Skeletal muscle tissue (tissue), 4 donors: Measurements from ENCODE around the gene KLHL22. TPM values are rescaled to one million over a fixed set of nuclear protein-coding genes. Genes with fewer than 3 reads are reported as not detected.

Experiments
- H3K27ac ChIP-seq: one replicate; pipeline ENCODE4 v1.7.0; 2013; ENCODE audit warnings: mild to moderate bottlenecking, low read depth, low read length, inconsistent platforms
- H3K27me3 ChIP-seq, 3 donors: one replicate each; pipeline ENCODE4 v1.7.0; 2013; ENCODE audit warnings: low read length in 3 of 3; ENCODE audit not compliant: control insufficient read depth in 3 of 3, insufficient read depth in 3 of 3
- H3K36me3 ChIP-seq, 3 donors: one replicate each; pipeline ENCODE4 v1.7.0; 2013; ENCODE audit warnings: low read length in 3 of 3; ENCODE audit not compliant: control insufficient read depth in 3 of 3, insufficient read depth in 3 of 3
- H3K4me1 ChIP-seq, 3 donors: one replicate each; pipeline ENCODE4 v1.7.0; 2013; ENCODE audit warnings: low read length in 3 of 3, mild to moderate bottlenecking in 3 of 3; ENCODE audit not compliant: control insufficient read depth in 3 of 3, insufficient read depth in 3 of 3
- H3K4me3 ChIP-seq, 3 donors: one replicate each; pipeline ENCODE4 v1.7.0; 2013; ENCODE audit warnings: low read length in 3 of 3
- H3K9ac ChIP-seq, 3 donors: one replicate each; pipeline ENCODE4 v1.7.0; 2013; ENCODE audit warnings: low read length in 3 of 3, mild to moderate bottlenecking in 3 of 3, moderate library complexity in 2 of 3, low read depth in 1 of 3
- H3K9me3 ChIP-seq, 3 donors: one replicate each; pipeline ENCODE4 v1.7.0; 2013; ENCODE audit warnings: low read length in 3 of 3; ENCODE audit not compliant: control insufficient read depth in 3 of 3
- total RNA-seq: library from RNA; depleted of rRNA; stranded (reverse); fragments of >200 nt; gene quantifications from one replicate; pipeline ENCODE4 v1.2.3, GENCODE V29; 2014
- donor health status: Osteomylitis.

Gene KLHL22
- total RNA-seq, 1 donor from 2014 or later, result 35.5 TPM

DNA sequence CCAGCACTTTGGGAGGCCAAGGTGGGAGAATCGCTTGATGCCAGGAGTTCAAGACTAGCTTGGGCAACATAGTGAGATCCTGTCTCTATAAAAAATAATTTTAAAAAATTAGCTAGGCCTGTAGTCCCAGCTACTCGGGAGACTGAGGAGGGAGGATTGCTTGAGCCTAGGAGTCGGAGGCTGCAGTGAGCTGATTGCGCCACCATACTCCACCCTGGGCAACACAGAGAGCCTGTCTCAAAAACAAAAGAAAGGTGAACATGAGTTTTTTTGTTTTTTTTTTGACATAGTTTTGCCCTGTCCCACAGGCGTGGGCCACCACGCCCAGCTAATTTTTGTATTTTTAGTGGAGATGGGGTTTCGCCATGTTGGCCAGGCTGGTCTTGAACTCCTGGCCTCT lies 29.5 kb upstream of the KLHL22 start:
- Histone ChIP-seq H3K36me3 (peaks cover 13 to 20% (median 16%) of the 10 kb centered on the region in 3 donors), H3K27ac (no peak overlapping the region), H3K4me1 (peaks cover 18 to 21% (median 19%) of the 10 kb centered on the region in 3 donors), H3K9ac (no peak overlapping the region), H3K27me3 (no peaks in the 10 kb centered on the region), H3K4me3 (no peak overlapping the region), H3K9me3 (no peaks in the 10 kb centered on the region)

GRCh38 chr22:20524004-20524481 lies 28.4 kb upstream of the KLHL22 start:
- no peak overlapping the region for H3K4me3 ChIP-seq
- H3K9ac ChIP-seq, result no peak overlapping the region
- H3K4me1 ChIP-seq, result peaks cover 20 to 27% (median 21%) of the 10 kb centered on the region in 3 donors
- no peaks in the 10 kb centered on the region for H3K27me3 ChIP-seq
- peaks cover 16 to 23% (median 18%) of the 10 kb centered on the region in 3 donors for H3K36me3 ChIP-seq
- no peak overlapping the region for H3K27ac ChIP-seq
- no peaks in the 10 kb centered on the region for H3K9me3 ChIP-seq

- Histone ChIP-seq H3K9ac (peak overlapping the region in 1 of 3 donors; percentile 51), H3K27ac (no peak overlapping the region), H3K9me3 (no peaks in the 10 kb centered on the region), H3K27me3 (no peaks in the 10 kb centered on the region), H3K36me3 (peaks cover 11 to 24% (median 11%) of the 10 kb centered on the region in 3 donors), H3K4me3 (no peak overlapping the region), H3K4me1 (peaks cover 20 to 27% (median 21%) of the 10 kb centered on the region in 3 donors)
These were observed 27.7 kb upstream of the KLHL22 start for GRCh38 chr22:20523086-20523983.

GRCh38 chr22:20522134-20523004 lies 26.8 kb upstream of the KLHL22 start:
- Histone ChIP-seq H3K9ac (no peak overlapping the region), H3K27me3 (no peaks in the 10 kb centered on the region), H3K4me1 (peaks cover 20 to 27% (median 21%) of the 10 kb centered on the region in 3 donors), H3K9me3 (no peaks in the 10 kb centered on the region), H3K4me3 (no peak overlapping the region), H3K36me3 (peaks cover 7 to 22% (median 10%) of the 10 kb centered on the region in 3 donors), H3K27ac (no peak overlapping the region)

DNA sequence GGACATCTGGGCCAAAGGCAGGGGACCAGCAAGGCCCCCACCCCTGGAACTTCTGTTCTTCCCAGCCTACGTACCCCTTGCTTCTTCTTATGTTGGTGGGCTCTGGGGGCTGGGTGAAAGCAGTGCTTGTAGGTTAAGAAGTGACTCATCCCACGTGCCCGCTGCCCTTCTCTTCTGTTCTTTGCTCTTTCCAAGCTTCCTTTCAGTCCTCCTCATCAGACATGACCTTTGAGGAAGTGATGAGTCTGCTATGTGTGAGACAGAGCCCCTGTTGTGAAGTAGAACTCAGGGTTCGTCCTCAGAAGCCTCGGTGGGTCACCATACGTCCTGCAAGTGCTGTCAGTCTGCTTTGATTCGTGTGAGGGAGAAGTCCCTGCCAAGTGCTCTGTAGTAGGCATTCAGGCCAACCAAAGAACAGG lies 24.5 kb upstream of the KLHL22 start:
- Histone ChIP-seq H3K4me1 (peaks cover 16 to 32% (median 28%) of the 10 kb centered on the region in 3 donors), H3K9me3 (no peaks in the 10 kb centered on the region), H3K9ac (no peak overlapping the region), H3K27me3 (no peaks in the 10 kb centered on the region), H3K36me3 (peaks cover 7 to 17% (median 11%) of the 10 kb centered on the region in 3 donors), H3K27ac (no peak overlapping the region), H3K4me3 (no peak overlapping the region)

DNA sequence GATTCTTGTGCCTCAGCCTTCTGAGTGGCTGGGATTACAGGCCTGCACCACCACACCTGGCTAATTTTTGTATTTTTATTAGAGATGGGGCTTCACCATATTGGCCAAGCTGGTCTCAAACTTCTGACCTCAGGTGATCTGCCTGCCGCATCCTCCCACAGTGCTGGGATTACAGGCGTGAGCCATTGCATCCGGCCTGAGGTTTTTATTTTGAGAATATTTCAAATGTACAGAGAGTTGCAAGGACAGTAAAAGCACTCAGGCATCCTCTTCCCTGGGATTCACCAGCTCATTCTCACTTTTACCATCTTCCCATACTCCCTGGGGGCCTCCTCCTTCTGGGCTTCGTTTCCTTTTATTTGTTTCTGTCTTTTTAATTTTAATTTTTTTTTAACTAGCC lies 24.0 kb upstream of the KLHL22 start:
- Histone ChIP-seq H3K27ac (no peak overlapping the region), H3K4me1 (peaks cover 20 to 37% (median 34%) of the 10 kb centered on the region in 3 donors), H3K4me3 (no peak overlapping the region), H3K9ac (no peak overlapping the region), H3K27me3 (no peaks in the 10 kb centered on the region), H3K9me3 (no peaks in the 10 kb centered on the region), H3K36me3 (peaks cover 9 to 17% (median 15%) of the 10 kb centered on the region in 3 donors)

GRCh38 chr22:20517841-20518592 lies 22.4 kb upstream of the KLHL22 start:
- H3K36me3 ChIP-seq, result peaks cover 8 to 20% (median 17%) of the 10 kb centered on the region in 3 donors

GRCh38 chr22:20517422-20517821 lies 21.8 kb upstream of the KLHL22 start:
- Histone ChIP-seq H3K4me1 (peaks cover 14 to 26% (median 23%) of the 10 kb centered on the region in 3 donors), H3K9me3 (no peaks in the 10 kb centered on the region), H3K9ac (no peak overlapping the region), H3K27me3 (no peaks in the 10 kb centered on the region), H3K27ac (no peak overlapping the region), H3K4me3 (no peak overlapping the region), H3K36me3 (peaks cover 8 to 20% (median 17%) of the 10 kb centered on the region in 3 donors)

More at GRCh38 chr22:20517841-20518592, 22.4 kb upstream of the KLHL22 start:
- H3K9me3 ChIP-seq, result no peaks in the 10 kb centered on the region
- H3K9ac ChIP-seq, result no peak overlapping the region
- H3K27ac ChIP-seq, result no peak overlapping the region
- no peaks in the 10 kb centered on the region for H3K27me3 ChIP-seq
- H3K4me1 ChIP-seq, result peaks cover 14 to 31% (median 28%) of the 10 kb centered on the region in 3 donors
- no peak overlapping the region for H3K4me3 ChIP-seq

- Histone ChIP-seq H3K27ac (no peak overlapping the region), H3K4me3 (no peak overlapping the region), H3K9ac (no peak overlapping the region), H3K9me3 (no peaks in the 10 kb centered on the region), H3K27me3 (no peaks in the 10 kb centered on the region), H3K4me1 (peaks cover 14 to 27% (median 23%) of the 10 kb centered on the region in 3 donors), H3K36me3 (peaks cover 8 to 20% (median 17%) of the 10 kb centered on the region in 3 donors)
These were observed 20.8 kb upstream of the KLHL22 start for GRCh38 chr22:20516399-20516798.
